ENCODE measurements around the gene SLC27A5. TPM values are rescaled to one million over a fixed set of nuclear protein-coding genes. Genes with fewer than 3 reads are reported as not detected.
A peak's percentile ranks its signal among the peaks of the same experiment; 100 is the strongest.

Gene SLC27A5
- total and polyA plus RNA-seq, 9 of the 15 experiments (the other 6 are each of a cell fraction or from before 2014, with no cell fraction given) = 42.2 to 318 (median 64.7) TPM

DNA sequence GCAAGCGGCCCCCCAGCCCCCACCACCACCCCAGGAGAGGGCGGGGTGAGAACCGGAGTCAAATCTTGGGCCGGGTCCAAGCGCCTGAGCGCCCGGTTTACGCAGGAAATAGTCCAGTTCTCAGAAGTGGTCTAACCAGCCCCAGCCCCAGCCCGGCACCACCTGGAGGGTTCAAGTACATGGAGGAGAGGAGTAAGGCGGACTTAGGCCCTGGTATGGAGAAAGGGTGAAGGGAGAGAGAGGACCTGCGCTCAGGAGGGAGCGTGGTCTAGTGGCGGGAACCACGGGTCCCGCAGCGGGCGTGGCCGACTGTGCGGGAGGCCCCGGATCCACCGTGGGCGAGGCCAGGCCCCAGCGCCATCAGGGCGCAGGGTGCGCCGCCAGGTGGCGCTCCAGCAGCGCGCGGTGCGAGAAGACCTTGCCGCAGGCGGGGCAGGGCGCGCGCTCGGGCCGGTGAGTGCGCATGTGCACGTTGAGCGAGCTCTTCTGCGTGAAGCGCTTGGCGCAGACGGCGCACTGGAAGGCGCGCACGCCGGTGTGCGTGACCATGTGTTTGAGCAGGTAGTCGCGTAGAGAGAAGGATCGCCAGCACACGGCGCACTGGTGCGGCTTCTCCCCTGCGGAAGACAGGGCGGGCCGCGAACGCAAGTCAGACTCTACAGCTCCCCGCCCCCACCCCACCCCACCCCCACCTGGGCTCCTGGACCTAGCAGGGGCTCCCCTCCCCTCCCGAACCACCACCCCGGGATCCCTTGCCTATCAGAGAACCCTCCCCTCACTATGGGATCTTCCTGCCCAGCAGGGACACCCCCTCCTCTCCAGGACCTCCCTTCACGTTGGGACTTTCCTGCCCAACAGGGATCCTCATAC lies 2.1 kb upstream of the SLC27A5 start (continued):
- TF ChIP-seq EP300 (IDR thresholded peaks at IDR 0.05; ENCODE audit: low read length) = no peak
- TF ChIP-seq ZBTB17 (CRISPR knock-in tag; IDR thresholded peaks at IDR 0.05) = 0 out of 2 replicates have a peak, but pooled peaks have one; percentile 11
- TF ChIP-seq MECOM (CRISPR knock-in tag; IDR thresholded peaks at IDR 0.05) = peak; percentile 36; the same call in 1 of the 2 replicates
- TF ChIP-seq, protein P1, sequence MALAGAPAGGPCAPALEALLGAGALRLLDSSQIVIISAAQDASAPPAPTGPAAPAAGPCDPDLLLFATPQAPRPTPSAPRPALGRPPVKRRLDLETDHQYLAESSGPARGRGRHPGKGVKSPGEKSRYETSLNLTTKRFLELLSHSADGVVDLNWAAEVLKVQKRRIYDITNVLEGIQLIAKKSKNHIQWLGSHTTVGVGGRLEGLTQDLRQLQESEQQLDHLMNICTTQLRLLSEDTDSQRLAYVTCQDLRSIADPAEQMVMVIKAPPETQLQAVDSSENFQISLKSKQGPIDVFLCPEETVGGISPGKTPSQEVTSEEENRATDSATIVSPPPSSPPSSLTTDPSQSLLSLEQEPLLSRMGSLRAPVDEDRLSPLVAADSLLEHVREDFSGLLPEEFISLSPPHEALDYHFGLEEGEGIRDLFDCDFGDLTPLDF (CRISPR knock-in tag; IDR thresholded peaks at IDR 0.05) = peak; percentile 52; the same call in 1 of the 2 replicates
- TF ChIP-seq WHSC1 (IDR thresholded peaks at IDR 0.05; ENCODE audit: low read length) = no peak
- TF ChIP-seq NBN (IDR thresholded peaks at IDR 0.05; ENCODE audit: low read depth) = no peak
- peak; percentile 69 for TF ChIP-seq CCNT2 (IDR thresholded peaks at IDR 0.05; ENCODE audit: borderline replicate concordance, extremely low read depth, insufficient read length, low read depth, low read length)
- TF ChIP-seq MYC (IDR thresholded peaks at IDR 0.05; ENCODE audit: low read depth, low read length) = peak; percentile 92
- no peak for TF ChIP-seq MYC (CRISPR knock-in tag; IDR thresholded peaks at IDR 0.05; ENCODE audit: borderline replicate concordance, low read depth)
- TF ChIP-seq GATAD2B (IDR thresholded peaks at IDR 0.05; ENCODE audit: borderline replicate concordance) = peak; percentile 77
- no peak for TF ChIP-seq TAL1 (IDR thresholded peaks at IDR 0.05)
- TF ChIP-seq POLR2A (conservative IDR thresholded peaks at IDR 0.05) = peak; percentile 69
- TF ChIP-seq ZEB2 (IDR thresholded peaks at IDR 0.05) = 0 out of 2 replicates have a peak, but pooled peaks have one; percentile 32
- TF ChIP-seq CBX1 (IDR thresholded peaks at IDR 0.05; ENCODE audit: low read depth) = peak; percentile 33; the same call in 1 of the 2 replicates
- 0 out of 2 replicates have a peak, but pooled peaks have one; percentile 55 for TF ChIP-seq ZNF263 (CRISPR knock-in tag; IDR thresholded peaks at IDR 0.05; ENCODE audit: borderline replicate concordance)
- TF ChIP-seq YY1 (IDR thresholded peaks at IDR 0.05; ENCODE audit: borderline replicate concordance in 1 of 3, control insufficient read depth in 1 of 3, extremely low read depth in 1 of 3, insufficient read depth in 3 of 3, insufficient read length in 1 of 3, insufficient replicate concordance in 2 of 3, low read depth in 1 of 3, low read length in 2 of 3) = peak; percentile 23 to 72 (median 69)
- peak; percentile 23; the same call in 1 of the 2 replicates for TF ChIP-seq ZKSCAN1 (IDR thresholded peaks at IDR 0.05; ENCODE audit: low read depth, low read length)
- no peak for TF ChIP-seq EHMT2 (IDR thresholded peaks at IDR 0.05)
- TF ChIP-seq, protein P2, sequence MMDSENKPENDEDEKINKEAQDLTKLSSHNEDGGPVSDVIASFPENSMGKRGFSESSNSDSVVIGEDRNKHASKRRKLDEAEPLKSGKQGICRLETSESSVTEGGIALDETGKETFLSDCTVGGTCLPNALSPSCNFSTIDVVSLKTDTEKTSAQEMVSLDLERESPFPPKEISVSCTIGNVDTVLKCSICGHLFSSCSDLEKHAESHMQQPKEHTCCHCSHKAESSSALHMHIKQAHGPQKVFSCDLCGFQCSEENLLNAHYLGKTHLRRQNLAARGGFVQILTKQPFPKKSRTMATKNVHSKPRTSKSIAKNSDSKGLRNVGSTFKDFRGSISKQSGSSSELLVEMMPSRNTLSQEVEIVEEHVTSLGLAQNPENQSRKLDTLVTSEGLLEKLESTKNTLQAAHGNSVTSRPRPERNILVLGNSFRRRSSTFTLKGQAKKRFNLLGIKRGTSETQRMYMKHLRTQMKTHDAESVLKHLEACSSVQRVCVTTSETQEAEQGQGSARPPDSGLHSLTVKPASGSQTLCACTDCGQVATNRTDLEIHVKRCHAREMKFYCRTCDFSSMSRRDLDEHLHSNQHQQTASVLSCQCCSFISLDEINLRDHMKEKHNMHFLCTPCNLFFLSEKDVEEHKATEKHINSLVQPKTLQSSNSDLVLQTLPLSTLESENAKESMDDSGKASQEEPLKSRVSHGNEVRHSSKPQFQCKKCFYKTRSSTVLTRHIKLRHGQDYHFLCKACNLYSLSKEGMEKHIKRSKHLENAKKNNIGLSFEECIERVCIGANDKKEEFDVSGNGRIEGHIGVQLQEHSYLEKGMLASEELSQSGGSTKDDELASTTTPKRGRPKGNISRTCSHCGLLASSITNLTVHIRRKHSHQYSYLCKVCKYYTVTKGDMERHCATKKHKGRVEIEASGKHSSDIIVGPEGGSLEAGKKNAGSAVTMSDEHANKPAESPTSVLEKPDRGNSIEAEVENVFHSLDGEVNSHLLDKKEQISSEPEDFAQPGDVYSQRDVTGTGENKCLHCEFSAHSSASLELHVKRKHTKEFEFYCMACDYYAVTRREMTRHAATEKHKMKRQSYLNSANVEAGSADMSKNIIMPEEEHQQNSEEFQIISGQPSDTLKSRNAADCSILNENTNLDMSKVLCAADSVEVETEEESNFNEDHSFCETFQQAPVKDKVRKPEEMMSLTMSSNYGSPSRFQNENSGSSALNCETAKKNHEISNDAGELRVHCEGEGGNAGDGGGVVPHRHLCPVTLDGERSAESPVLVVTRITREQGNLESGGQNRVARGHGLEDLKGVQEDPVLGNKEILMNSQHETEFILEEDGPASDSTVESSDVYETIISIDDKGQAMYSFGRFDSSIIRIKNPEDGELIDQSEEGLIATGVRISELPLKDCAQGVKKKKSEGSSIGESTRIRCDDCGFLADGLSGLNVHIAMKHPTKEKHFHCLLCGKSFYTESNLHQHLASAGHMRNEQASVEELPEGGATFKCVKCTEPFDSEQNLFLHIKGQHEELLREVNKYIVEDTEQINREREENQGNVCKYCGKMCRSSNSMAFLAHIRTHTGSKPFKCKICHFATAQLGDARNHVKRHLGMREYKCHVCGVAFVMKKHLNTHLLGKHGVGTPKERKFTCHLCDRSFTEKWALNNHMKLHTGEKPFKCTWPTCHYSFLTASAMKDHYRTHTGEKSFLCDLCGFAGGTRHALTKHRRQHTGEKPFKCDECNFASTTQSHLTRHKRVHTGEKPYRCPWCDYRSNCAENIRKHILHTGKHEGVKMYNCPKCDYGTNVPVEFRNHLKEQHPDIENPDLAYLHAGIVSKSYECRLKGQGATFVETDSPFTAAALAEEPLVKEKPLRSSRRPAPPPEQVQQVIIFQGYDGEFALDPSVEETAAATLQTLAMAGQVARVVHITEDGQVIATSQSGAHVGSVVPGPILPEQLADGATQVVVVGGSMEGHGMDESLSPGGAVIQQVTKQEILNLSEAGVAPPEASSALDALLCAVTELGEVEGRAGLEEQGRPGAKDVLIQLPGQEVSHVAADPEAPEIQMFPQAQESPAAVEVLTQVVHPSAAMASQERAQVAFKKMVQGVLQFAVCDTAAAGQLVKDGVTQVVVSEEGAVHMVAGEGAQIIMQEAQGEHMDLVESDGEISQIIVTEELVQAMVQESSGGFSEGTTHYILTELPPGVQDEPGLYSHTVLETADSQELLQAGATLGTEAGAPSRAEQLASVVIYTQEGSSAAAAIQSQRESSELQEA (IDR thresholded peaks at IDR 0.05; ENCODE audit: low read depth) = no peak

Measured in K562 (cell line).